Endothelial cell of umbilical vein (primary cell): ENCODE results near the gene FMNL2. TPM values are rescaled to one million over a fixed set of nuclear protein-coding genes. Genes with fewer than 3 reads are reported as not detected.

Experiments used
- BruUV-seq: library from RNA; stranded (reverse); fragments of 400-500 nt; replicated peaks from 2 replicates; lab custom pipeline; 2021; lab: Mats Ljungman, UMichigan
- CTCF ChIA-PET: fragments of 300-600, 350-600 bp; sonication (Branson Sonifier 250); formaldehyde crosslinking; loops from one replicate; lab custom pipeline; 2021; ENCODE audit warnings: antibody characterized with exemption, inconsistent platforms; lab: Charles Lee
- POLR2A ChIA-PET: fragments of 300-600, 350-600 bp; sonication (Branson Sonifier 250); formaldehyde crosslinking; loops from one replicate; lab custom pipeline; 2021; ENCODE audit warnings: antibody characterized with exemption, inconsistent platforms; lab: Charles Lee
- DNase-seq: peaks from one replicate; pipeline ENCODE4 v3.0.0-alpha.2; 2011; ENCODE audit warnings: low read depth, low spot score
- FAIRE-seq: peaks from 2 replicates; lab custom pipeline; 2011; peaks lifted over from hg19 to GRCh38; lab: Jason Lieb, UNC
- H2AFZ ChIP-seq: 2 replicates; pipeline ENCODE4 v1.6.0; 2012; ENCODE audit warnings: low read depth, low read length, control low read depth, inconsistent platforms
- H3K27ac ChIP-seq: 2 replicates; pipeline ENCODE4 v1.5.1; 2011; ENCODE audit warnings: low read depth, mild to moderate bottlenecking, control low read depth, low read length, moderate library complexity; ENCODE audit not compliant: insufficient read depth
- H3K27me3 ChIP-seq, 2 experiments: 2 replicates each; pipeline versions ENCODE4 v1.6.0 to v1.6.1; 2011; ENCODE audit warnings: low read length in 2 of 2, mixed read lengths in 1 of 2; ENCODE audit not compliant: control insufficient read depth in 2 of 2, insufficient read depth in 2 of 2
- H3K36me3 ChIP-seq, 2 experiments: 2 replicates in 1 of 2; 3 replicates in 1 of 2; pipeline ENCODE4 v1.5.1; 2011; ENCODE audit warnings: low read length in 2 of 2, mild to moderate bottlenecking in 1 of 2, moderate library complexity in 1 of 2; ENCODE audit not compliant: control insufficient read depth in 2 of 2, insufficient read depth in 2 of 2; ENCODE audit errors: extremely low read depth in 1 of 2
- H3K4me1 ChIP-seq: 3 replicates; pipeline ENCODE4 v1.5.1; 2011; ENCODE audit warnings: mild to moderate bottlenecking, low read length; ENCODE audit not compliant: control insufficient read depth, insufficient read depth; ENCODE audit errors: extremely low read depth
- H3K4me2 ChIP-seq: 2 replicates; pipeline ENCODE4 v1.6.1; 2011; ENCODE audit warnings: low read length, control low read depth, mixed read lengths; ENCODE audit not compliant: insufficient read depth
- H3K4me3 ChIP-seq, 3 experiments: fragments of 200-600 bp in 1 of 3; sonication (generic), shearing (Covaris generic) in 1 of 3; replicated peaks in 1 of 3; 2 replicates each; pipeline ENCODE4 v1.5.1; 2011 to 2016; ENCODE audit warnings: control low read depth in 3 of 3, low read length in 3 of 3, mild to moderate bottlenecking in 2 of 3, inconsistent platforms in 1 of 3, low read depth in 1 of 3, moderate library complexity in 1 of 3; ENCODE audit not compliant: insufficient read depth in 1 of 3
- H3K79me2 ChIP-seq: 2 replicates; pipeline ENCODE4 v1.6.0; 2012; ENCODE audit warnings: low read length, inconsistent platforms; ENCODE audit not compliant: control insufficient read depth, insufficient read depth
- H3K9ac ChIP-seq: replicated peaks from 2 replicates; pipeline ENCODE3; 2011; ENCODE audit warnings: low read length, control low read depth; ENCODE audit not compliant: insufficient read depth; ENCODE audit errors: extremely low read depth
- H3K9me1 ChIP-seq: replicated peaks from 3 replicates; pipeline ENCODE4 v1.6.0; 2011; ENCODE audit warnings: mild to moderate bottlenecking, low read length; ENCODE audit not compliant: control insufficient read depth, insufficient read depth; ENCODE audit errors: extremely low read depth
- H3K9me3 ChIP-seq: replicated peaks from 2 replicates; pipeline ENCODE4 v1.5.1; 2012; ENCODE audit warnings: low read length, inconsistent platforms; ENCODE audit not compliant: control insufficient read depth, insufficient read depth
- H4K20me1 ChIP-seq: replicated peaks from 2 replicates; pipeline ENCODE3; 2011; ENCODE audit warnings: mild to moderate bottlenecking, low read length; ENCODE audit not compliant: control insufficient read depth, insufficient read depth; ENCODE audit errors: extremely low read depth
- CTCF ChIP-seq, 2 donors: IDR thresholded peaks; 1 replicate in 1 of 2; 2 replicates in 1 of 2; pipeline ENCODE4 v1.5.1; 2011; ENCODE audit warnings: low read length in 2 of 2, mild to moderate bottlenecking in 2 of 2, moderate library complexity in 2 of 2, control low read depth in 1 of 2, inconsistent platforms in 1 of 2, low read depth in 1 of 2; ENCODE audit not compliant: insufficient read depth in 1 of 2; ENCODE audit errors: extremely low read depth in 1 of 2
- EZH2 ChIP-seq: IDR thresholded peaks from 2 replicates; pipeline ENCODE4 v1.6.1; 2012; ENCODE audit warnings: borderline replicate concordance, low read depth, mild to moderate bottlenecking, moderate library complexity, low read length, inconsistent platforms; ENCODE audit not compliant: severe bottlenecking
- FOS ChIP-seq: IDR thresholded peaks from 2 replicates; pipeline ENCODE4 v1.6.1; 2011; ENCODE audit warnings: mild to moderate bottlenecking, low read length, moderate library complexity, borderline replicate concordance; ENCODE audit not compliant: insufficient read depth
- GATA2 ChIP-seq: IDR thresholded peaks from 2 replicates; pipeline ENCODE4 v1.7.0; 2011; ENCODE audit warnings: low read depth, mild to moderate bottlenecking, moderate library complexity, mixed read lengths, low read length; ENCODE audit not compliant: insufficient read length, insufficient read depth
- JUN ChIP-seq: IDR thresholded peaks from 2 replicates; pipeline ENCODE4 v1.6.1; 2011; ENCODE audit warnings: borderline replicate concordance, low read depth; ENCODE audit not compliant: insufficient read length, insufficient read depth
- MAX ChIP-seq: IDR thresholded peaks from 2 replicates; pipeline ENCODE4 v1.6.1; 2011; ENCODE audit not compliant: insufficient read depth, insufficient read length
- MYC ChIP-seq: IDR thresholded peaks from one replicate; pipeline ENCODE4 v1.6.1; 2011; ENCODE audit warnings: mild to moderate bottlenecking, low read depth, low read length
- POLR2A ChIP-seq: IDR thresholded peaks from 2 replicates; pipeline ENCODE4 v1.6.1; 2012; ENCODE audit warnings: low read depth, mild to moderate bottlenecking, control low read depth, low read length
- POLR2AphosphoS5 ChIP-seq: IDR thresholded peaks from 2 replicates; pipeline ENCODE4 v1.6.1; 2012; ENCODE audit warnings: low read depth, mild to moderate bottlenecking, control low read depth, low read length, moderate library complexity; ENCODE audit not compliant: insufficient read depth
- dilution Hi-C: fragments of 300-500 bp; cut with MboI; formaldehyde crosslinking; loops from one replicate; pipeline ENCODE4 v1.15.0; 2019; ENCODE audit warnings: low sequenced_read_pairs; ENCODE audit not compliant: extremely low pct_ligation_motif_present
- intact Hi-C: fragments of 100-400 bp; cut with micrococcal nuclease; formaldehyde crosslinking; loops from one replicate; pipeline ENCODE4 v1.10.0; 2022
- polyA plus RNA-seq, 4 experiments: library from polyadenylated mRNA; depleted of rRNA in 3 of 4; stranded (reverse) in 3 of 4; unstranded in 1 of 4; fragments of >200 nt; gene quantifications; 2 replicates each; pipeline versions ENCODE4 v1.2.1 to v1.2.3, GENCODE V29; 2011 to 2012; ENCODE audit warnings: missing spikeins in 1 of 4
- total RNA-seq: library from RNA; stranded (reverse); gene quantifications from 2 replicates; pipeline ENCODE4 v1.2.3, GENCODE V29; 2021

Gene FMNL2
- total and polyA plus RNA-seq, 2 donors (not counting 3 experiments of a cell fraction or from before 2014, with no cell fraction given): 8.3 to 28.0 TPM

GRCh38 chr2:152411154-152411553, 76.2 kb downstream of the FMNL2 start:
- no peak overlapping the region for H2AFZ ChIP-seq
- dilution Hi-C loops: no loop called here

GRCh38 chr2:152413228-152414030, 78.5 kb downstream of the FMNL2 start:
- intact Hi-C loops (no loop called here), dilution Hi-C loops (no loop called here)
- H3K4me2 ChIP-seq: no peak overlapping the region
- ChIA-PET POLR2A (no interaction called here), CTCF (interaction anchor here (6.0 kb wide), 1 partner anchor 10 kb away, joined by 31 read pairs; no protein-coding TSS in a partner anchor)
- no peak for TF ChIP-seq JUN
- no peak for TF ChIP-seq MYC
- no peak for TF ChIP-seq FOS
- no peak for TF ChIP-seq EZH2
- TF ChIP-seq POLR2A: no peak
- no peak for TF ChIP-seq GATA2
- no peak for TF ChIP-seq MAX
- no peak for TF ChIP-seq POLR2AphosphoS5
- no peak for TF ChIP-seq CTCF (IDR thresholded peaks at IDR 0.05; ENCODE audit: extremely low read depth in 1 of 2, insufficient read depth in 1 of 2, low read depth in 1 of 2, low read length in 2 of 2)
- BruUV-seq: no TSS peak
- H3K79me2 ChIP-seq: peaks cover 22% of the 10 kb centered on the region
- no peaks in the 10 kb centered on the region for H4K20me1 ChIP-seq
- H3K9ac ChIP-seq: no peak overlapping the region
- H3K9me1 ChIP-seq: no peaks in the 10 kb centered on the region
- no peaks in the 10 kb centered on the region for H3K9me3 ChIP-seq
- no peak overlapping the region for H2AFZ ChIP-seq
- H3K4me3 ChIP-seq: no peak overlapping the region
- FAIRE-seq: no peak
- peak; percentile 46 for DNase-seq
- H3K27me3 ChIP-seq: no peaks in the 10 kb centered on the region
- H3K27ac ChIP-seq: no peak overlapping the region
- H3K36me3 ChIP-seq: no peaks in the 10 kb centered on the region
- peaks cover 23% of the 10 kb centered on the region for H3K4me1 ChIP-seq

More at GRCh38 chr2:152411154-152411553, 76.2 kb downstream of the FMNL2 start:
- DNase-seq: no peak
- intact Hi-C loops: no loop called here
- H3K4me2 ChIP-seq: no peak overlapping the region
- H3K9ac ChIP-seq: no peak overlapping the region
- no peaks in the 10 kb centered on the region for H3K27me3 ChIP-seq
- no peak for FAIRE-seq
- H3K9me3 ChIP-seq: no peaks in the 10 kb centered on the region
- ChIA-PET CTCF (interaction anchor here (0.8 to 6.0 kb wide), 7 partner anchors 8 to 224 kb away, joined by 3 to 31 read pairs (median 4); no protein-coding TSS in a partner anchor), POLR2A (no interaction called here)
- no TSS peak for BruUV-seq
- no peak overlapping the region for H3K27ac ChIP-seq
- H3K4me3 ChIP-seq: no peak overlapping the region
- H4K20me1 ChIP-seq: no peaks in the 10 kb centered on the region
- H3K4me1 ChIP-seq: peaks cover 37% of the 10 kb centered on the region
- peaks cover 35% of the 10 kb centered on the region for H3K79me2 ChIP-seq
- TF ChIP-seq POLR2AphosphoS5 (no peak), JUN (no peak)
- no peaks in the 10 kb centered on the region for H3K9me1 ChIP-seq
- H3K36me3 ChIP-seq: no peaks in the 10 kb centered on the region
